Endothelial cell of umbilical vein (primary cell): ENCODE results near the gene ESRRA. TPM values are rescaled to one million over a fixed set of nuclear protein-coding genes. Genes with fewer than 3 reads are reported as not detected.

Experiments
- BruUV-seq: library from RNA; stranded (reverse); fragments of 400-500 nt; replicated peaks from 2 replicates; lab custom pipeline; 2021; lab: Mats Ljungman, UMichigan
- CTCF ChIA-PET: fragments of 300-600, 350-600 bp; sonication (Branson Sonifier 250); formaldehyde crosslinking; loops from one replicate; lab custom pipeline; 2021; ENCODE audit warnings: antibody characterized with exemption, inconsistent platforms; lab: Charles Lee
- POLR2A ChIA-PET: fragments of 300-600, 350-600 bp; sonication (Branson Sonifier 250); formaldehyde crosslinking; loops from one replicate; lab custom pipeline; 2021; ENCODE audit warnings: antibody characterized with exemption, inconsistent platforms; lab: Charles Lee
- DNase-seq: peaks from one replicate; pipeline ENCODE4 v3.0.0-alpha.2; 2011; ENCODE audit warnings: low read depth, low spot score
- FAIRE-seq: peaks from 2 replicates; lab custom pipeline; 2011; peaks lifted over from hg19 to GRCh38; lab: Jason Lieb, UNC
- H2AFZ ChIP-seq: 2 replicates; pipeline ENCODE4 v1.6.0; 2012; ENCODE audit warnings: low read depth, low read length, control low read depth, inconsistent platforms
- H3K27ac ChIP-seq: 2 replicates; pipeline ENCODE4 v1.5.1; 2011; ENCODE audit warnings: low read depth, mild to moderate bottlenecking, control low read depth, low read length, moderate library complexity; ENCODE audit not compliant: insufficient read depth
- H3K27me3 ChIP-seq, 2 experiments: 2 replicates each; pipeline versions ENCODE4 v1.6.0 to v1.6.1; 2011; ENCODE audit warnings: low read length in 2 of 2, mixed read lengths in 1 of 2; ENCODE audit not compliant: control insufficient read depth in 2 of 2, insufficient read depth in 2 of 2
- H3K36me3 ChIP-seq, 2 experiments: 2 replicates in 1 of 2; 3 replicates in 1 of 2; pipeline ENCODE4 v1.5.1; 2011; ENCODE audit warnings: low read length in 2 of 2, mild to moderate bottlenecking in 1 of 2, moderate library complexity in 1 of 2; ENCODE audit not compliant: control insufficient read depth in 2 of 2, insufficient read depth in 2 of 2; ENCODE audit errors: extremely low read depth in 1 of 2
- H3K4me1 ChIP-seq: 3 replicates; pipeline ENCODE4 v1.5.1; 2011; ENCODE audit warnings: mild to moderate bottlenecking, low read length; ENCODE audit not compliant: control insufficient read depth, insufficient read depth; ENCODE audit errors: extremely low read depth
- H3K4me2 ChIP-seq: 2 replicates; pipeline ENCODE4 v1.6.1; 2011; ENCODE audit warnings: low read length, control low read depth, mixed read lengths; ENCODE audit not compliant: insufficient read depth
- H3K4me3 ChIP-seq, 3 experiments: fragments of 200-600 bp in 1 of 3; sonication (generic), shearing (Covaris generic) in 1 of 3; replicated peaks in 1 of 3; 2 replicates each; pipeline ENCODE4 v1.5.1; 2011 to 2016; ENCODE audit warnings: control low read depth in 3 of 3, low read length in 3 of 3, mild to moderate bottlenecking in 2 of 3, inconsistent platforms in 1 of 3, low read depth in 1 of 3, moderate library complexity in 1 of 3; ENCODE audit not compliant: insufficient read depth in 1 of 3
- H3K79me2 ChIP-seq: 2 replicates; pipeline ENCODE4 v1.6.0; 2012; ENCODE audit warnings: low read length, inconsistent platforms; ENCODE audit not compliant: control insufficient read depth, insufficient read depth
- H3K9ac ChIP-seq: replicated peaks from 2 replicates; pipeline ENCODE3; 2011; ENCODE audit warnings: low read length, control low read depth; ENCODE audit not compliant: insufficient read depth; ENCODE audit errors: extremely low read depth
- H3K9me1 ChIP-seq: replicated peaks from 3 replicates; pipeline ENCODE4 v1.6.0; 2011; ENCODE audit warnings: mild to moderate bottlenecking, low read length; ENCODE audit not compliant: control insufficient read depth, insufficient read depth; ENCODE audit errors: extremely low read depth
- H3K9me3 ChIP-seq: replicated peaks from 2 replicates; pipeline ENCODE4 v1.5.1; 2012; ENCODE audit warnings: low read length, inconsistent platforms; ENCODE audit not compliant: control insufficient read depth, insufficient read depth
- H4K20me1 ChIP-seq: replicated peaks from 2 replicates; pipeline ENCODE3; 2011; ENCODE audit warnings: mild to moderate bottlenecking, low read length; ENCODE audit not compliant: control insufficient read depth, insufficient read depth; ENCODE audit errors: extremely low read depth
- CTCF ChIP-seq, 2 donors: IDR thresholded peaks; 1 replicate in 1 of 2; 2 replicates in 1 of 2; pipeline ENCODE4 v1.5.1; 2011; ENCODE audit warnings: low read length in 2 of 2, mild to moderate bottlenecking in 2 of 2, moderate library complexity in 2 of 2, control low read depth in 1 of 2, inconsistent platforms in 1 of 2, low read depth in 1 of 2; ENCODE audit not compliant: insufficient read depth in 1 of 2; ENCODE audit errors: extremely low read depth in 1 of 2
- EZH2 ChIP-seq: IDR thresholded peaks from 2 replicates; pipeline ENCODE4 v1.6.1; 2012; ENCODE audit warnings: borderline replicate concordance, low read depth, mild to moderate bottlenecking, moderate library complexity, low read length, inconsistent platforms; ENCODE audit not compliant: severe bottlenecking
- FOS ChIP-seq: IDR thresholded peaks from 2 replicates; pipeline ENCODE4 v1.6.1; 2011; ENCODE audit warnings: mild to moderate bottlenecking, low read length, moderate library complexity, borderline replicate concordance; ENCODE audit not compliant: insufficient read depth
- GATA2 ChIP-seq: IDR thresholded peaks from 2 replicates; pipeline ENCODE4 v1.7.0; 2011; ENCODE audit warnings: low read depth, mild to moderate bottlenecking, moderate library complexity, mixed read lengths, low read length; ENCODE audit not compliant: insufficient read length, insufficient read depth
- JUN ChIP-seq: IDR thresholded peaks from 2 replicates; pipeline ENCODE4 v1.6.1; 2011; ENCODE audit warnings: borderline replicate concordance, low read depth; ENCODE audit not compliant: insufficient read length, insufficient read depth
- MAX ChIP-seq: IDR thresholded peaks from 2 replicates; pipeline ENCODE4 v1.6.1; 2011; ENCODE audit not compliant: insufficient read depth, insufficient read length
- MYC ChIP-seq: IDR thresholded peaks from one replicate; pipeline ENCODE4 v1.6.1; 2011; ENCODE audit warnings: mild to moderate bottlenecking, low read depth, low read length
- POLR2A ChIP-seq: IDR thresholded peaks from 2 replicates; pipeline ENCODE4 v1.6.1; 2012; ENCODE audit warnings: low read depth, mild to moderate bottlenecking, control low read depth, low read length
- POLR2AphosphoS5 ChIP-seq: IDR thresholded peaks from 2 replicates; pipeline ENCODE4 v1.6.1; 2012; ENCODE audit warnings: low read depth, mild to moderate bottlenecking, control low read depth, low read length, moderate library complexity; ENCODE audit not compliant: insufficient read depth
- dilution Hi-C: fragments of 300-500 bp; cut with MboI; formaldehyde crosslinking; loops from one replicate; pipeline ENCODE4 v1.15.0; 2019; ENCODE audit warnings: low sequenced_read_pairs; ENCODE audit not compliant: extremely low pct_ligation_motif_present
- intact Hi-C: fragments of 100-400 bp; cut with micrococcal nuclease; formaldehyde crosslinking; loops from one replicate; pipeline ENCODE4 v1.10.0; 2022
- polyA plus RNA-seq, 4 experiments: library from polyadenylated mRNA; depleted of rRNA in 3 of 4; stranded (reverse) in 3 of 4; unstranded in 1 of 4; fragments of >200 nt; gene quantifications; 2 replicates each; pipeline versions ENCODE4 v1.2.1 to v1.2.3, GENCODE V29; 2011 to 2012; ENCODE audit warnings: missing spikeins in 1 of 4
- total RNA-seq: library from RNA; stranded (reverse); gene quantifications from 2 replicates; pipeline ENCODE4 v1.2.3, GENCODE V29; 2021

Gene ESRRA
- total and polyA plus RNA-seq, 2 donors (not counting 3 experiments of a cell fraction or from before 2014, with no cell fraction given), result 17.2 to 37.4 TPM

GRCh38 chr11:64318766-64319761 lies 13.7 kb downstream of the ESRRA start:
- ChIA-PET CTCF (interaction anchor here (1.1 to 3.6 kb wide), 8 partner anchors 8 to 130 kb away, joined by 3 to 72 read pairs (median 12); partner anchors contain the start of gene CCDC88B), POLR2A (interaction anchor here (2.1 kb wide), 1 partner anchor 13 kb away, joined by 6 read pairs; no protein-coding TSS in a partner anchor)
- FAIRE-seq (no peak), DNase-seq (no peak)
- Histone ChIP-seq H3K27me3 (no peaks in the 10 kb centered on the region), H3K9me3 (no peaks in the 10 kb centered on the region), H3K9me1 (no peaks in the 10 kb centered on the region), H4K20me1 (no peaks in the 10 kb centered on the region), H3K9ac (peak overlapping the region; percentile 74), H3K4me2 (peak overlapping the region; percentile 75), H2AFZ (no peak overlapping the region), H3K79me2 (peaks cover 4% of the 10 kb centered on the region), H3K4me1 (peaks cover 10% of the 10 kb centered on the region), H3K27ac (peak overlapping the region; percentile 58), H3K36me3 (peaks cover 2 to 18% of the 10 kb centered on the region in 2 experiments), H3K4me3 (peak overlapping the region; percentile 49 to 75 (median 57))
- TF ChIP-seq MYC (no peak), POLR2AphosphoS5 (no peak), EZH2 (no peak), JUN (no peak), CTCF (IDR thresholded peaks at IDR 0.05; ENCODE audit: extremely low read depth in 1 of 2, insufficient read depth in 1 of 2, low read depth in 1 of 2, low read length in 2 of 2) (no peak), MAX (no peak), POLR2A (no peak), FOS (no peak), GATA2 (no peak)
- dilution Hi-C loops (no loop called here), intact Hi-C loops (loop anchor here (1.0 to 2.0 kb wide), 3 partner anchors 14 to 49 kb away; partner anchors contain the start of gene RPS6KA4)
- no TSS peak for BruUV-seq
